Adrenal gland (tissue), 5 donors: ENCODE data around the gene KHDRBS2.

Source experiments
- CTCF ChIP-seq, 6 experiments: fragments of 450-650 bp in 4 of 6; fragments of 200-600 bp in 2 of 6; sonication (generic) in 1 of 6; IDR thresholded peaks; 1 replicate in 5 of 6; 2 replicates in 1 of 6; pipeline versions ENCODE4 v1.5.1 to v1.8.0; 2016 to 2021; ENCODE audit warnings: antibody characterized with exemption in 6 of 6, mild to moderate bottlenecking in 2 of 6, moderate library complexity in 1 of 6
- POLR2A ChIP-seq, 2 donors: fragments of 450-650 bp; IDR thresholded peaks; one replicate each; pipeline ENCODE4 v1.6.1; 2017; ENCODE audit warnings: antibody characterized with exemption in 2 of 2, mild to moderate bottlenecking in 2 of 2, moderate library complexity in 1 of 2
- donor health status: DM: no; HTN: no; CAD: no.

GRCh38 chr6:62217866-62218265, 68.2 kb downstream of the KHDRBS2 start:
- TF ChIP-seq CTCF (IDR thresholded peaks at IDR 0.05) (no peak), POLR2A (IDR thresholded peaks at IDR 0.05) (no peak)
